Measurements from ENCODE around the gene NMUR1.

DNA sequence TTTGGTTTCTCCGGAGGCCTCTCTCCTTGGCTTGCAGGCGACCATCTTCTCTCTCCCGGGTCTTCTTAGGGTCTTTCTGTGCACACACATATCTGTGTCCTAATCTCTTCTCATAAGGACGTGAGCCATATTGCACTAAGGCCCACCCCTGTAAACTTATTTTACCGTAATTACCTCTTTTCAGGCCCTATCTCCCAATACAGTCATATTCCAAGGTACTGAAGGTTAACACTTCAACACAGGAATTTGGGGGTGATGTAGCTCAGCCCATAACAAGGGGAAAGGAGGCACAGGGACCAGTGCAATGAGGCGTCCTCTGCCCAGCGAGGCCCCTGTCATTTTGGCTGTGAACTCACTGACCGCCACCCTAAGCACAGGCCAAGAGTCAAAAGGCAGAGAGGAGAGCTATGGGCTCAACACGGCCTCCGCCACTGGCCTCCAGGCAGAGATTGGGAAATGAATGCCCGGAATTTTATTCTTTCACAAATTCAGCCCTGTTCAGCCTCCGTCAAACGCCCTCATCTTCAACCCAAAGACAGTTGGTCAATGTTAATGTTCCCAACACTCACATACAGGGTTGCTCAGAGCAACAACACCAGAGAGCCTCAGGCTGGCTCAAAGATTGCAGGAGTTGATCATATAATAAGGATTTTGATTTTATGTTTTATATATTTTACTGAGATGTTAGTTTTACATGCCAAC, 15.9 kb upstream of the NMUR1 start:
- TF ChIP-seq, protein P1, sequence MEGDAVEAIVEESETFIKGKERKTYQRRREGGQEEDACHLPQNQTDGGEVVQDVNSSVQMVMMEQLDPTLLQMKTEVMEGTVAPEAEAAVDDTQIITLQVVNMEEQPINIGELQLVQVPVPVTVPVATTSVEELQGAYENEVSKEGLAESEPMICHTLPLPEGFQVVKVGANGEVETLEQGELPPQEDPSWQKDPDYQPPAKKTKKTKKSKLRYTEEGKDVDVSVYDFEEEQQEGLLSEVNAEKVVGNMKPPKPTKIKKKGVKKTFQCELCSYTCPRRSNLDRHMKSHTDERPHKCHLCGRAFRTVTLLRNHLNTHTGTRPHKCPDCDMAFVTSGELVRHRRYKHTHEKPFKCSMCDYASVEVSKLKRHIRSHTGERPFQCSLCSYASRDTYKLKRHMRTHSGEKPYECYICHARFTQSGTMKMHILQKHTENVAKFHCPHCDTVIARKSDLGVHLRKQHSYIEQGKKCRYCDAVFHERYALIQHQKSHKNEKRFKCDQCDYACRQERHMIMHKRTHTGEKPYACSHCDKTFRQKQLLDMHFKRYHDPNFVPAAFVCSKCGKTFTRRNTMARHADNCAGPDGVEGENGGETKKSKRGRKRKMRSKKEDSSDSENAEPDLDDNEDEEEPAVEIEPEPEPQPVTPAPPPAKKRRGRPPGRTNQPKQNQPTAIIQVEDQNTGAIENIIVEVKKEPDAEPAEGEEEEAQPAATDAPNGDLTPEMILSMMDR (IDR thresholded peaks at IDR 0.05; ENCODE audit: low read length): no peak
- no peak for TF ChIP-seq EZH2 (IDR thresholded peaks at IDR 0.05; ENCODE audit: borderline replicate concordance, low read length)

All from OCI-LY1 (cell line).